Measurements from ENCODE around the gene DVL2.

GRCh38 chr17:7249830-7250229 is 15.5 kb upstream of the DVL2 start:
- TF ChIP-seq CTCF (IDR thresholded peaks at IDR 0.05) (no peak), POLR2A (IDR thresholded peaks at IDR 0.05) (no peak)

All from sigmoid colon (tissue), 3 donors.